Stimulated activated CD4-positive, alpha-beta T cell treated with anti-CD3 and anti-CD28 coated beads, Interleukin-15, amount 100 ng/mL, for 48 hours (primary cell): ENCODE results near the gene ESRRA.
A peak's percentile ranks its signal among the peaks of the same experiment; 100 is the strongest.

Source experiments
- DNase-seq, 2 donors: peaks; one replicate each; pipeline ENCODE4 v3.0.0-alpha.2; 2020; ENCODE audit warnings: low read depth in 2 of 2

The ESRRA gene

GRCh38 chr11:64331569-64332371, 26.4 kb downstream of the ESRRA start:
- peak; percentile 71 to 77 for DNase-seq

- no peak for DNase-seq
These were observed 28.2 kb downstream of the ESRRA start for GRCh38 chr11:64333556-64333955.

GRCh38 chr11:64334764-64335735, 29.7 kb downstream of the ESRRA start:
- DNase-seq, result peak; percentile 56 to 64

- DNase-seq, result no peak
These were observed 32.4 kb downstream of the ESRRA start for GRCh38 chr11:64337538-64338249.

GRCh38 chr11:64338716-64339115, 33.4 kb downstream of the ESRRA start:
- DNase-seq, result no peak

GRCh38 chr11:64339286-64339685, 34.0 kb downstream of the ESRRA start:
- DNase-seq, result no peak

- DNase-seq, result peak; percentile 70 to 78
These were observed 34.6 kb downstream of the ESRRA start, which contains the start of gene CCDC88B for GRCh38 chr11:64339754-64340408. TSS of gene CCDC88B (plus strand) at chr11:64340204. CDS start at chr11:64340267, 63 bp downstream.

- DNase-seq, result peak in 1 of 2 donors; percentile 80
These were observed 35.5 kb downstream of the ESRRA start for GRCh38 chr11:64340671-64341335.

- no peak for DNase-seq
These were observed 36.1 kb downstream of the ESRRA start for GRCh38 chr11:64341429-64341828.

GRCh38 chr11:64341851-64342791, 36.8 kb downstream of the ESRRA start:
- peak; percentile 86 to 92 for DNase-seq

GRCh38 chr11:64342869-64343745, 37.8 kb downstream of the ESRRA start:
- DNase-seq, result no peak

GRCh38 chr11:64343767-64344559, 38.6 kb downstream of the ESRRA start:
- DNase-seq, result no peak

GRCh38 chr11:64344787-64345186, 39.5 kb downstream of the ESRRA start:
- no peak for DNase-seq

GRCh38 chr11:64347193-64347867, 42.0 kb downstream of the ESRRA start:
- no peak for DNase-seq

GRCh38 chr11:64348383-64349024, 43.2 kb downstream of the ESRRA start:
- no peak for DNase-seq

- no peak for DNase-seq
These were observed 43.7 kb downstream of the ESRRA start for GRCh38 chr11:64349025-64349387.

GRCh38 chr11:64349404-64349803, 44.1 kb downstream of the ESRRA start:
- no peak for DNase-seq
